ENCODE data around the gene NEK6.

GRCh38 chr9:124341455-124342170, 83.9 kb downstream of the NEK6 start:
- TF ChIP-seq CTCF (IDR thresholded peaks at IDR 0.05; ENCODE audit: low read depth, low read length): no peak
- no peak for TF ChIP-seq POLR2A (IDR thresholded peaks at IDR 0.05; ENCODE audit: extremely low read depth, insufficient read length)

Data from NB4 (cell line).